Stimulated activated CD8-positive, alpha-beta memory T cell treated with anti-CD3 and anti-CD28 coated beads, Interleukin-4, amount 100 ng/mL, for 4 hours (primary cell): Measurements from ENCODE around the gene NCOA3.

Experiments used
- DNase-seq, 2 donors: peaks; one replicate each; pipeline ENCODE4 v3.0.0-alpha.2; 2020; ENCODE audit warnings: low read depth in 2 of 2, low spot score in 1 of 2

The NCOA3 gene

GRCh38 chr20:47664744-47665143 is 163.1 kb downstream of the NCOA3 start:
- no peak for DNase-seq

- no peak for DNase-seq
These were observed 163.7 kb downstream of the NCOA3 start for GRCh38 chr20:47665221-47665991.

GRCh38 chr20:47666304-47666703 is 164.6 kb downstream of the NCOA3 start:
- DNase-seq, result no peak

GRCh38 chr20:47667086-47667485 is 165.4 kb downstream of the NCOA3 start:
- DNase-seq, result no peak

GRCh38 chr20:47667531-47668312 is 166.0 kb downstream of the NCOA3 start:
- no peak for DNase-seq

GRCh38 chr20:47668313-47669151 is 166.8 kb downstream of the NCOA3 start:
- no peak for DNase-seq

GRCh38 chr20:47669152-47669425 is 167.4 kb downstream of the NCOA3 start:
- no peak for DNase-seq

GRCh38 chr20:47669489-47669888 is 167.8 kb downstream of the NCOA3 start:
- DNase-seq, result no peak

- DNase-seq, result no peak
These were observed 168.5 kb downstream of the NCOA3 start for GRCh38 chr20:47669927-47670890.

GRCh38 chr20:47670913-47671312 is 169.2 kb downstream of the NCOA3 start:
- no peak for DNase-seq

GRCh38 chr20:47672166-47672565 is 170.5 kb downstream of the NCOA3 start:
- no peak for DNase-seq

- no peak for DNase-seq
These were observed 171.4 kb downstream of the NCOA3 start for GRCh38 chr20:47672886-47673670.

GRCh38 chr20:47673671-47673955 is 171.9 kb downstream of the NCOA3 start:
- DNase-seq, result no peak

GRCh38 chr20:47674145-47674544 is 172.5 kb downstream of the NCOA3 start:
- no peak for DNase-seq

- DNase-seq, result no peak
These were observed 173.0 kb downstream of the NCOA3 start for GRCh38 chr20:47674686-47675085.

- DNase-seq, result no peak
These were observed 173.8 kb downstream of the NCOA3 start for GRCh38 chr20:47675190-47676142.

GRCh38 chr20:47676219-47676721 is 174.6 kb downstream of the NCOA3 start:
- no peak for DNase-seq

GRCh38 chr20:47676912-47677634 is 175.4 kb downstream of the NCOA3 start:
- no peak for DNase-seq
